Breast epithelium (tissue), 3 donors: Measurements from ENCODE around the gene PARVA.

ENCODE experiments used
- CTCF ChIP-seq, 3 donors: fragments of 450-650 bp; IDR thresholded peaks; one replicate each; pipeline ENCODE4 v1.5.1; 2016 to 2017; ENCODE audit warnings: antibody characterized with exemption in 3 of 3, mild to moderate bottlenecking in 3 of 3, moderate library complexity in 3 of 3
- POLR2A ChIP-seq: fragments of 450-650 bp; IDR thresholded peaks from one replicate; pipeline ENCODE4 v1.6.1; 2016; ENCODE audit warnings: antibody characterized with exemption, mild to moderate bottlenecking, moderate library complexity
- POLR2AphosphoS5 ChIP-seq, 3 donors: sonication (generic); formaldehyde crosslinking; IDR thresholded peaks; one replicate each; pipeline ENCODE4 v1.6.1; 2017; ENCODE audit warnings: antibody characterized with exemption in 3 of 3

GRCh38 chr11:12494699-12495098, 117.3 kb downstream of the PARVA start:
- TF ChIP-seq CTCF (IDR thresholded peaks at IDR 0.05): no peak
- no peak for TF ChIP-seq POLR2AphosphoS5 (IDR thresholded peaks at IDR 0.05)
- no peak for TF ChIP-seq POLR2A
